NK-92 (cell line): ENCODE measurements around the gene TLR8.
"Not testable (repeated sequence)": the region's sequence is repeated elsewhere in the genome, so short reads cannot be mapped to it uniquely, and the experiment has no call there.

ENCODE experiments used
- DNase-seq: peaks from one replicate; lab custom pipeline; 2025; ENCODE audit not compliant: unreplicated experiment; lab: John Stamatoyannopoulos, UW

The TLR8 gene

DNA sequence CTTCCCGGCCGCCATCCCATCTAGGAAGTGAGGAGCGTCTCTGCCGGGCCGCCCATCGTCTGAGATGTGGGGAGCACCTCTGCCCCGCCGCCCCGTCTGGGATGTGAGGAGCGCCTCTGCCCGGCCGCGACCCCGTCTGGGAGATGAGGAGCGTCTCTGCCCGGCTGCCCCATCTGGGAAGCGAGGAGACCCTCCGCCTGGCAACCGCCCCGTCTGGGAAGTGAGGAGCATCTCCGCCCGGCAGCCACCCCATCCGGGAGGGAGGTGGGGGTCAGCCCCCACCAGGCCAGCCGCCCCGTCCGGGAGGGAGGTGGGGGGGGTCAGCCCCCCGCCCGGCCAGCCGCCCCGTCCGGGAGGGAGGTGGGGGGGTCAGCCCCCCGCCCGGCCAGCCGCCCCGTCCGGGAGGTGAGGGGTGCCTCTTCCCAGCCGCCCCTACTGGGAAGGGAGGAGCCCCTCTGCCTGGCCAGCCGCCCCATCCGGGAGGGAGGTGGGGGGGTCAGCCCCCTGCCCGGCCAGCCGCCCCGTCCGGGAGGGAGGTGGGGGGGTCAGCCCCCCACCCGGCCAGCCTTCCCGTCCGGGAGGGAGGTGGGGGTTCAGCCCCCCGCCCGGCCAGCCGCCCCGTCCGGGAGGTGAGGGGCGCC is 56.9 kb downstream of the TLR8 start:
- DNase-seq = not testable (repeated sequence)

DNA sequence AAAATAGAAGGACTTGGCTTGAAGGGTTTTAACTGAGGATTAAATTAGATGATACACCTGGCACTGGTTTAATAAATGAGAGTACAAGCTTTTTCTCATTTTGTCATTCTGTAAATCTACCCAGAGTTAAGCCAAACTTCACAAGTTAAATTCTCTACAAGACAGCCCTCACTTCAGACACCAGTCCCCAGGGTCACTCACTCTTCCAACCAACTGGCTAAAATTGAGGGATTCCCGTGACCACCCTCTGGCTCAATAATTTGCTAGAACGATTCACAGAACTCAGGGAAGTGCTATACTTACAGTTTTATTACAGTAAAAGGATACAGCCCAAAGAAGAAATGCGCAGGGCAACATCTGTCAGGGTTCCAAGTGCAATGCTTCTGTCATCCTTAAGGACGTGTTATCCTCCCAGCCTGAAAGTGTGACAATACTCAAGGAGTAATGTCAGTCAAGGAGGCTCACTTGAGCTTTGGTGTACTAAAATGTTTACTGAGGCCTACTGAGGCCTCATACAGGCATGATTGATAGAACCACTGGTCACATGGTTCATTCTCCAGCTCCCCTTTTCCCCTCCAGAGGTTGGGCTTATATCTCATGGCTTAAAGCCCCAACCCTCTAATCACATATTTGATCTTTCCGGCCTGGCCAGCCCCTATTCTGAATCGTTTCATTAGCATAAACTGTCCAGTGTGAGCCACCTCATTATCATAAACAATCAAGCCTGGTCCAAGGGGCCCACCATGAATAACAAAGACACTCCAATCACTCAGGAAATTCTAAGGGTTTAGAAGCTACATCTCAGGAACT is 58.9 kb downstream of the TLR8 start:
- no peak for DNase-seq

DNA sequence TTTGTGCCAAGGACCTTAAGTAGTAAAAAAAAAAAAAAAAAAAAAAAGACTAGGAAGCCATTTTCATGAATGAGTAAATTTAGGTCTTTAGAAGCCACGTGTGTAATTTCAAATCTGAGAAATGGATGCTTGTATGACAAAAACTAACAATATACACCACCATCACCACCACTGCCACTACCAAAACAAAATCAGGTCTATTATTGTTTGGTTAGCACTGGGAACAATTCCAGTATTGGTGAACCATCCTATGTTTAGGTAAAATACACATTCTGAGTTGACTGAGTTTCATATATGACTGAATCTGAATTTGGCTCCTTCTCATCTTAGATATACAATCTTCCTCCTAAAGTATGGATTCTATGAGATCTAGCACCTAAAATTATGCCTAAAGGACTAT is 59.7 kb downstream of the TLR8 start:
- DNase-seq = no peak

DNA sequence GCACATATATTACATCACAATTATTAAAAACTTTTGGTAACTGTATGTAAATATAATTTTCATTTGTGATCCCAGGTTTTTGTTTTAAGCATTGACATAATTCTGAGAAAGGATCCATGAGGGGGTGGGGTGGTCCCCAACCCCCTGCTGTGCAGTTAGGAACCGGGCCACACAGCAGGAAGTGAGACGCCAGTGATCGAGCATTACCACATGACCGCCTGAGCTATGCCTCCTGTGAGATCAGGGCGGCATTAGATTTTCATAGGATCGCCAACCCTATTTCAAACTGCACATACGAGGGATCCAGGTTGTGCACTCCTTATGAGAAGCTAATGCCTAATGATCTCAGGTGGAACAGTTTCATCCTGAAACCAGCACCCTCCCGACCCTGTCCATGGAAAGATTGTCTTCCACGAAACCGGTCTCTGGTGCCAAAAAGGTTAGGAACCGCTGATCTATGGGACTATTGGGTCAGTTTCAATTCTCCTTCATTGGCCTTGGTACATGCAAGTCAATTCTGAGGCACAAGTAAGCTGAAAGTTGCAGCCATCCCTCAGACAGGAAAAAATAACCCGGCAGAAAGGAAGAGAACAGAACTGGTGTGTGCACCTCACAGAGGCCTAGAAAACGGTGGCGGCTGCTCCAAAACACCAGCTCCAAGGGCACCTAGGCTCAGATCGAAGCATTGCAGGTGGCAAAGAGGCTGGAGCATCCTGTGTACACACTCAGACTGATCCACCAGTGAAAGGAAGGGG is 61.5 kb downstream of the TLR8 start:
- DNase-seq = no peak

DNA sequence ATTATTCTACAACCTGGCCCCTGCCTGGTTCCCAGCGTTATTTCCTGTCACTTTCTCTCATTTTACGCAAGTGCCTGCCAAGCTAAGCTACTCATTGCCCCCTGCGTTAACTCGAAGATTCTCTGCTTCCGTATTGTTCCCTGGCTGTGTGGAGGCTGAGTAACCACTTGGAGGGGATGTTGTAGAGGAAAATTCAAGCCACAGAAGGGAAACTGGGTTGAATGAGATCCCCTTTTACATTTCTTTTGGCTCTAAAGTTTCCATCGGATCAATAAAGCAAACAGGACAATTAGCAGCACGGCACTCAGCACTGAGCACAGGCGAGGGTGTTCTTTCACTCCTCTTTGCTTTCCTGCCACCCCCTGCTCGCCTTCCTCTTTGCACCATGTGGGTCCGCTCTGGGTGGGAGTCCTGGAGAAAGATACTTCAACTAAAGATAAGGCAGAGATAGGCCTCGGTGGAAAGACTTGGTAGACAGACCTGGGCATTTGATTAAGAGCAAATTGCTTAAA is 64.3 kb downstream of the TLR8 start:
- DNase-seq = no peak

DNA sequence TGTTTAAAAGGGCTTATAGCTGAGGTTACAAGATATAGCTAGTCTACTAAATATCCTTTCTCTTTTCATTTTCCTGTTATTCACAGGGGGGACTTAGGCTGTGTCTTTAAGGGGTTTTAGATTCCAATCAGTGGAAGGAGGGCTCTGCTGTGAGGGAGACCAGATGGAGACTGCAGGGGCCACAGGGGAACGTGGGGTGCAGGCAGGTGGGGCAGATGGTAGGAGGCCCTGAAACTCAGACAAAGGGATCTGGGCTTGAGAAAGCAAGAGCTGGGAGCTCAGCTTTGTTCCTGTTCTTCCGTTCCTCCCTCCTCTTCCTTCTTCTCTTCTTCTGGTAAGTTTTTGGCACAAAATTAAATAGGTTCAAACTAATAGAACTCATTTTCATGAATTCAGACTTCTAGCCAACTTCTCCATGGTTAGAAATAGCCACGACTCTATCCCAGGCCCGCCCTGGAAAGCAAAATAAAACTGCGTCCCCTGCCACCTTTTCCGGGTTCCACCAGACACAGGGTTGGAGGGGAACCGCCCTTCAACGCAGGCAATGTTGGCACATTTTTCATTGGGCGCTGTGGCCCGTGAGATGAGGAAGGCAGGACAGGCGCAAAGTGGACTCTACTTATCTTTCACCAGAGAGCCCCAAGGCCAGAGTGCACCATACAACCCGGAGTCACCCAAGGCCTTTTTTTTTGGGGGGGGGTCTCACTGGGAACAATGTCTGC is 65.0 kb downstream of the TLR8 start:
- no peak for DNase-seq

DNA sequence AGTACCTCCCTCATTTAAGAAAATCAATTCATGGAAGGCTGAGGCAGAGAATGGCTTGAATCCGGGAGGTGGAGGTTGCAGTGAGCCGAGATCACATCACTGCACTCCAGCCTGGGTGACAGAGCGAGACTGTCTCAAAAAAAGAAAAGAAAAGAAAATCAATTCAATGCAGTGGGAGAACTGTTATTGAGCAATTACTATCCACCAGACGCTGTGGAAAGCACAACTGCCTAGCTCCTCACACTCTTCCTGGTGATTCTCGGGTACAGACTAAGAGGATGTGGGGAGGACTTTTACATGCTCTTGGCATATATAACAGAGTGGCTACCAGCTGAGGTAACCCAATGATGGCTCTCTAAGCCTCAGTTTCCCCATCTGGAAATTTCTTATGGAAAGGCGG is 65.8 kb downstream of the TLR8 start:
- no peak for DNase-seq
